Epithelial cell of prostate (primary cell): Measurements from ENCODE around the gene CDKN2AIP.

ENCODE experiments used
- DNase-seq: peaks from one replicate; pipeline ENCODE4 v3.0.0-alpha.2; 2011; ENCODE audit warnings: low read depth, low spot score
- H3K27ac ChIP-seq: fragments of 450-650 bp; 2 replicates; pipeline ENCODE4 v1.5.1; 2017; ENCODE audit warnings: mild to moderate bottlenecking

Gene CDKN2AIP, protein sequence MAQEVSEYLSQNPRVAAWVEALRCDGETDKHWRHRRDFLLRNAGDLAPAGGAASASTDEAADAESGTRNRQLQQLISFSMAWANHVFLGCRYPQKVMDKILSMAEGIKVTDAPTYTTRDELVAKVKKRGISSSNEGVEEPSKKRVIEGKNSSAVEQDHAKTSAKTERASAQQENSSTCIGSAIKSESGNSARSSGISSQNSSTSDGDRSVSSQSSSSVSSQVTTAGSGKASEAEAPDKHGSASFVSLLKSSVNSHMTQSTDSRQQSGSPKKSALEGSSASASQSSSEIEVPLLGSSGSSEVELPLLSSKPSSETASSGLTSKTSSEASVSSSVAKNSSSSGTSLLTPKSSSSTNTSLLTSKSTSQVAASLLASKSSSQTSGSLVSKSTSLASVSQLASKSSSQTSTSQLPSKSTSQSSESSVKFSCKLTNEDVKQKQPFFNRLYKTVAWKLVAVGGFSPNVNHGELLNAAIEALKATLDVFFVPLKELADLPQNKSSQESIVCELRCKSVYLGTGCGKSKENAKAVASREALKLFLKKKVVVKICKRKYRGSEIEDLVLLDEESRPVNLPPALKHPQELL

DNA sequence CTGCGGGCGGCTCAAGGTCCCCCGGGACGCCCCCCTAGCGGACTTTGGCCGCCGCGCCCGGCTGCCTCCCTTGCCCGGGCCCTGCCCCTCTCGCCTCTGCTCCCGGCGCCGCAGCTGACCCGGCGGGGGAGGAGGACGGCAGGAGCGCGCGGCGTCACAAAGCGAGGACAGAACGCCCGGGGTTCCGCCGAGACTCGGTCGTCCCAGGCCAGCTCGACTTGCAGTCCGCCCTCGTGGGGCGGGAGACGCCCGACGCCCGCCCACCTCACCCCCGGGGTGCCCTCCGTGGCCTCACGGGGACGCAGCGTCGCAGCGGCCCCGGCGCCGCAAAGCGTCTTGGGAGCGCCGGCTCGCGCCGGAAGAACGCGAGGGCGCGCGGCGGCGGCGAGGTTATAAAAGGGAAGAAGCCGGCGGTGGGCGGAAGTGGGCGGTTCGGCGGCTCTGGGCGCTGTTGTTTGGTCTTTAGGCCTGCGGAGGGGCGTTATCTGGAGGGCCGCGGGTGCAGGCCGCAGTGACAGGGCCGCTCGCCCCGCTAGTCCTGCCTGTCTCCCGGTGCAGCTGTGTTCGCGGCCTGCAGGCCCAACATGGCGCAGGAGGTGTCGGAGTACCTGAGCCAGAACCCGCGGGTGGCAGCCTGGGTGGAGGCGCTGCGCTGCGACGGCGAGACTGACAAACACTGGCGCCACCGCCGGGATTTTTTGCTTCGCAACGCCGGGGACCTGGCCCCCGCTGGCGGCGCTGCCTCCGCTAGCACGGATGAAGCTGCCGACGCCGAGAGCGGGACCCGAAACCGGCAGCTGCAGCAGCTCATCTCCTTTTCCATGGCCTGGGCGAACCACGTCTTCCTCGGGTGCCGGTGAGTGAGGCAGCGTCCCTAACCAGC is at the start of gene CDKN2AIP:
Gene CDKN2AIP, plus strand, starts transcription at position 423 of the 883 bp plus-strand sequence. Its CDS starts 162 bp downstream, at position 585.
- DNase-seq = peak; percentile 66

DNA sequence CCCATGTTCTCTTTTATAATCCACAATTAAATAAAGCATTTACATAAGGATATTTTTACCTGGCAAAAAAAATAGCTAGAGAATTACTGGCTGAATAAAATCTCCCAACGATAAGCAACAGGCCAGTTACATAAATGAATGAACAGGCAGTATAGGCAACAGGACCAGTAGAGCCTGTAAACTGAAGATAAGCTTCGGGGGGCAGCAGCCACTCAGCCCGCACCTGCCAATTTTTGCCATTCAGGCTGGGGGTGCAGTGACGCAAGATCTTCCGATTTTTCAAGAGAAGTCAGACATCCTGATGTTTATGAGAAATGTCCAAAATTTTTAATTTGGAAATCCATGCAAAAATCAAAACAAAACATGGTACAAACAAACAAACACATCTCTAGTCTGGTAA is 49.0 kb upstream of the CDKN2AIP start:
- no peak for DNase-seq
- H3K27ac ChIP-seq = no peak overlapping the region

More for the DNA sequence above, at the start of gene CDKN2AIP:
- peak within 1 kb of the TSS; percentile 98 for H3K27ac ChIP-seq

DNA sequence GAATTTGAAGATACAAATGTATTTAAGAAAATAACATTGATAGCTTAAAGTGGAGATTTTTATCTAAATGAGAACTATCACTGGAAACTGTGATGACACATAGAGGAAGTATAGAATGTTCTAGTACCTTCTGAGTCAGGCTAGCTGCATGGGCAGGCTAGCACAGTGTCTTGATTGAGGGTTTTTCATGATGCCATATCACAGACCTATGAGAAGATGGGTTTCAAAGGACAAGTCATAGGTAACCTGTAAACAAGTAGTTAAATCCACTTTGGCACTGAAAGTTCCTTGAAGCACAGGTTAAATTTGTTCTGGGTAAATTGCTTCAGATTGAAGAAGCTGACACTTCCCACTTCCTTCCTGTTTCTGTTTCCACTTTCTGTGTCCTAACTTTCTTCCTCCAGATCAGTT is 48.2 kb upstream of the CDKN2AIP start:
- DNase-seq = peak; percentile 29
- H3K27ac ChIP-seq = no peak overlapping the region

DNA sequence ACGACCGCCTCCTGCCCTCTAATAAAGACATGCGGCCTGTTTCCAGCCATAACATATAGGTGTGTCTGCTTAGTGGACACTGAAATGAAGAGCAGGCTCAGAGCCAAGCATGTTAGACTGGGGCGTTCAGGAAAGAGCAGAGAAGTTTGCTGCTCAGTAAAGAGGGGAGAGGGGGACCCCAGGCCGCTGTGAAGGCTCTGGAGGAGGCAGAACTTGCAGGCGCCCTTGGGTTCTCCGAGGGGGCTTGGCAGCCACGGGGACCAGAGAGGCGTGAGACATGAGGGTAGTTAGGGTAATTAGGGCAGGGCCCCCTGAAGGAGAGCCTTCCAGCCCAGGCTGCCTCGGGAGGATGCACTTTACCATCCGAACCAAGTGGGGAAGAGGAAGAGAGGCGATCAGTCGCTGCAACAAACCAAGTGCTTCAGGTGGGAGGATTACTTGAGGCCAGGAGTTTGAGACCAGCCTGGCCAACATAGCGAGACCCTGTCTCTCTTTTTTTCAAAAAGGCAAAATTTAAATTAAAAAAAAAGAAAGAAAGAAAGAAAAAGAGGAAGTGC is 46.6 kb upstream of the CDKN2AIP start:
- no peak for DNase-seq
- no peak overlapping the region for H3K27ac ChIP-seq

DNA sequence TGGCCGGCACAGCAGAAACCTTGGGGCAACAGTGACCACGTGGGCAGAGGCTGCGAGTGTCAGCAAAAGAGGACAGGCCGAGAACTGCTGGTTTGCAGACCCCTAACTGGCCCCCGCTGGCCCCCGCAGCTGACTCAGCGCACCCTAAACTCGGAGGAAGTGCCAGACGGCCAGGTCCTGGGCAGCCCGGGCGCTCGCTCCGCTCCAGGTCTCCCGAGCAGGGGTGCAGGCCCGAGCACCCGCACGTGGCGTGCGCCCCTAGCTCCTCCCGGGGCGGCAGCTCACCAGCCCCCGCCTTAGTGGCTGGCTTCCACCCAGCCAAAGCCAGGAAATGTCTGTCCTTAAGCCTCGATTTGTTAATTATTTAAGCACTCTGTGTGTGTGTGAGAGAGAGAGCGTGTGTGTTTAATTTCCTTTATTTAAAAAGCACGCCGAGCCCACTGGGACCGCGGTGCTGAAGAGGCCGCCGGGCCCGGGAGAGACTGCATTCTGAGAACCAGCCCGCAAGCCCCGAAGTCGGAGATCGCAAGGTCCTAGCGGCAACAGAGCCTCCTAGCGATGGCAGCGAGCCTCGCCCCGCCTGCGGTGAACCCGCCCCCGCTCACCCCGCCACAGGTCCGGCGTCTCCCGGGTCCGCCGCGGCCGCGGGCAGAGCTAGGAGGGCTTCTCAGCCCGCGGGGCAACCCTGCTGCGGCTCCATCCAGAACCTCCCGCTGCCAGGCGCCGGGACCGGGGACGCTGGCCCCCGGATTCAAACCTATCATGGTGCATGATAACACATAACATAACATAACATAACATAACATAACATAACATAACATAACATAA is 45.9 kb upstream of the CDKN2AIP start:
- DNase-seq = no peak
- H3K27ac ChIP-seq = no peak overlapping the region

DNA sequence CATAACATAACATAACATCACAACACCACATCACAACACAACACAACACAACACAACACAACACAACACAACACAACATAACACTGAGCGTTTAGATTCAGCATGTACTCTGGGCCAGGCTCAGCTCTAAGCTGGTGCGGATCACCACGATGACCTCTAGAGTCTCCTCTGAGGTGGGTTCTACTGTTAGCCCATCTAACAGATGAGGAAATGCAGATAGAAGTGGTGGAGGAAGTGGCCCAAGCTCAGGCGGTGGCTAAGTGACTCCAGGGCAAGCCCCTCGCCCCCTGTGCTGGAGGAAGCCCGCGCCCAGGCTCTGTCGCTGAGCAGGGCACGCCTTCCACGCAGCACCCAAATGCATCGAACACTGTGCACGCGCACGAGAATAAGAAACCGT is 45.3 kb upstream of the CDKN2AIP start:
- H3K27ac ChIP-seq = no peak overlapping the region

DNA sequence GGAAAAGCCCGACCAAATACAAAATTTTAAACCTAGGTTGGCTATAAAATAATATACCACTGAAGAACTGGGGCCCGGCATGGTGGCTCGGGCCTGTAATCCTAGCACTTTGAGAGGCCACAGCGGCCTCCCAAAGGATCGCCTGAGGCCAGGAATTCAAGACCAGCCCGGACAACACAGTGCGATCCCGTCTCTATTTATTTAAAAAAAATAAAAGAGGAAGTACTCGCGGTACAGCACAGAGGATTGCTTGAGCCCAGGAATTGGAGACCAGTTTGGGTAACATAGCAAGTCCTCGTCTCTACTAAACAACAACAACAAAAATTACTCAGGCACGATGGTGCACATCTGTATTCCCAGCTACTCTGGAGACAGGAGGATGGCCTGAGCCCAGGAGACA is 44.8 kb upstream of the CDKN2AIP start:
- H3K27ac ChIP-seq = no peak overlapping the region

More for the DNA sequence above, 45.3 kb upstream of the CDKN2AIP start:
- DNase-seq = no peak

DNA sequence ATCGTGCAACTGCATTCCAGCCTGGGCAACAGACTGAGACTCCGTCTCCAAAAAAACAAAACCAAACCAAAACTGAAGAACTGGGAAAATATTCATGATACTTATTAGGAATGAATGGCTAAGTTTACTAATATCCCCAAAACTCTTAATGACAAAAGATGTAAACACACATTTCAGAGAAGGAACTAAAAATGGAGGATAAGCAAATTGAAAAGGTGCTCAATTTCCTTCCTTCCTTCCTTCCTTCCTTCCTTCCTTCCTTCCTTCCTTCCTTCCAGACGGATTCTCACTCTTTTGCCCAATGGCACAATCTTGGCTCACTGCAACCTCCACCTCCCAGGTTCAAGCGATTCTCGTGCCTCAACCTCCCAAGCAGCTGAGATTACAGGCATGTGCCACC is 44.4 kb upstream of the CDKN2AIP start:
- DNase-seq = no peak
- no peak overlapping the region for H3K27ac ChIP-seq

More for the DNA sequence above, 44.8 kb upstream of the CDKN2AIP start:
- DNase-seq = no peak

DNA sequence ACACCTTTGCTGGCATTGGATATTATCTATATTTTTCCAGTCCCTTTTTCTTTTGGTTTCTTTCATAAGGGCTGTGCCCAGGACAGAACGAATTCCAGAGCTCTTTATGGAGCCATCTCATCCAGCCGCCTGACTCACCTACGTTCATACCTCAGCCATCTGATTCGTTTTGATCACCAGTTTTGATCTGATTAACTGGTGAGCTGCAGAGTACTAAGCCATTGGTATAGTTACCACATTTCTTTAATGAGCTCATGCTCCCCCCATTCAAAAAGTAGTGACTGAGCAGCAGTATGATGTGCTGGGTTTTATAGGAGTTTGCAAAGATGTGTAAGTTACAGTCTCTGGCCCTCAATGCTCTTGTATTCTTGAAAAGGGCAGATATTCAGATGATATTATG is 43.0 kb upstream of the CDKN2AIP start:
- DNase-seq = no peak
- no peak overlapping the region for H3K27ac ChIP-seq

DNA sequence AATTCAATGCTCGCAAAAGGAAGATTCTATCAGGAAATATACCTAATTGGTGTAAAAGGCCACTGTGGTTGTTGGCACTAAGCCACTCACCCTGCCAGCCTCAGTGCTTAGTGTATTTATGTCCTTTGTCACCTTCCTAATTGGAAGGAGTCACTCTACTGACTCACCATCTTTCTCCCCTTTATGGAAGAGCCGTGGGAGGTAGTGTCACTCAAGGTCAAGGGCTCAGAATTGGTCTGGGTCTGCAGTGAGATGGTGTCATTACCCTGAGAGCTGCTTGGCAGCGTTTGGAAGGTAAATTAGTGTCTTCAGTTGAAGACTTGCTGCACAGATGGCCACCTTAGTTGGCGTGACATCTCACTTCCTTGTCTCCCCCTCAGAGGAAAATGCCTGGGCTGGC is 41.7 kb upstream of the CDKN2AIP start:
- no peak for DNase-seq
- H3K27ac ChIP-seq = no peak overlapping the region

DNA sequence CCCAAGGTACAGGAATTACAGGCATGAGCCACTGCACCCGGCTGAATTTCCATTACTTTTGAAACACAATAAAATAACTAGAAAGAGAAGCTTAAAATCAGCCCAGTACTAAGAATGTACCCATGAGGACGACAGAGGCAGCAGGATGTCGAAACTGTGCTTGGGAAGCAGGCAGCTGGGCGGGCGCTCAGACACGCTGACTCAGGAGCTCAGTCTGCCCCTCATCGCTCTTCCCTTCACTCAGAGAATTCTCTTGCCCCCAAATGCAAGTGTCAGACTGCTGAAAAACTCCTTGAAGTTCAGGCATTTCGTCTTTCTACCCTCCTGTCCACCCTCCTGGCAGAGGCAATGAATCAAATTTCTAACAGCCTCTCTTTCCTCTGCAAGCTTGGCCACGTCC is 41.0 kb upstream of the CDKN2AIP start:
- no peak overlapping the region for H3K27ac ChIP-seq
- DNase-seq = no peak

DNA sequence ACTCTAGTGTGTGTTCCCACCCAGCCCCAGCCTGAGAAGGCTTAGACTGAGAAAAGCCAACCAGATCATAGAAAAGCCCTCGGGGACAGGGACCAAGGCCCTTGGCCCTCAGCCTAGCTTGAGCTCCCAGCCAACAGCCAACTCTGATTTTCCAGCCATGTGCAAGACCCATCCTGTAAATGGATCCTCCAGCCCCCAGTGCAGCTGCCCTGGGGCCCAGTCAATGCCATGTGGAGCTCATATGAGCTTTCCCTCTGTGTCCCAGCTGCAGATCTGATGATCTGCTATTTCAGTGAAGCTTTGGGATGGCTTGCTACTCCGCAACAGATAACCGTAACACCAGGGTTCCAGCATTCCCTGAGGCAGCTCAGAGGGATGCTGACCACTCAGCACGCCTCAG is 40.5 kb upstream of the CDKN2AIP start:
- no peak overlapping the region for H3K27ac ChIP-seq
- DNase-seq = no peak

DNA sequence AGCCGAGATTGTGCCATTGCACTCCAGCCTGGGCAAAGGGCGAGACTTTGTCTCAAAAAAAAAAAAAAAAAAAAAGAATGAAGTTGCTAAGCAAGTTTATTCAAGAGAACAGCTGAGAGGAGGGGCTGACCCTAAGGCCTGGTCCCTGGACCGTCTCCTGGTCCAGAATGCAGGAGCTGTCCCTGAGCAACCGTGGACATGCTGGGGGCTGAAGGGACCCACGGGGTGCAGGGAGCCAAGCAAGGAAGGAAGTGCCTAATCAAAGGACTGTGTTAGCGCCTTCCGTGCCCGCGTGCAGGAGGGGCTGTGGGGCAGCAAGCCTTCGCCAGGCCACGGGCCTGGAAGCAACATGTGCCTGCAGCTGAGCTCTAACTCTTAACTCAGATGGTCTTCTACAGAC is 39.1 kb upstream of the CDKN2AIP start:
- no peak for DNase-seq
- no peak overlapping the region for H3K27ac ChIP-seq

DNA sequence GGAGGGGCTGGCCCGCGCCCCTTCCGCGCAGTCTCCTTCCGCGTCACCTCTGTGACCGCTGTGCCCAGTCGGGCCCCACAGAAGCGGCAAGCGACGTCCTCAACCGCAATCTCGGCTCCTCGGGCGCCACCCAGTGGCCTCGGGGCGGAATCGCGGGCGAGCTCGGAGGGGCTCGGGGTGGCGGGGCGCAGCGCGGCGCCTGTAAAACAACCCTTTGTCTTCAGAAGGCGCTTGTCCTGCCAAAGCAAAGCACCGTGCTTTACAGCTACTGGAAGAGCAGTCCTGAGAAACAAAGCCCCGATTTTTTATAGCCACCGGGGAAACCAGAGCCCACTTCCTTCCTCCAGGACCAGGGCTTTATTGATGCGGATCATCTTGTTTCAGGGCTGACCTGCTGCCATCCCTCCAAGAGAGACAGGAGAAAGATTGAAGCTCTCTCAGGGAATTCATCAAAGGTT is 37.3 kb upstream of the CDKN2AIP start:
- no peak for DNase-seq

DNA sequence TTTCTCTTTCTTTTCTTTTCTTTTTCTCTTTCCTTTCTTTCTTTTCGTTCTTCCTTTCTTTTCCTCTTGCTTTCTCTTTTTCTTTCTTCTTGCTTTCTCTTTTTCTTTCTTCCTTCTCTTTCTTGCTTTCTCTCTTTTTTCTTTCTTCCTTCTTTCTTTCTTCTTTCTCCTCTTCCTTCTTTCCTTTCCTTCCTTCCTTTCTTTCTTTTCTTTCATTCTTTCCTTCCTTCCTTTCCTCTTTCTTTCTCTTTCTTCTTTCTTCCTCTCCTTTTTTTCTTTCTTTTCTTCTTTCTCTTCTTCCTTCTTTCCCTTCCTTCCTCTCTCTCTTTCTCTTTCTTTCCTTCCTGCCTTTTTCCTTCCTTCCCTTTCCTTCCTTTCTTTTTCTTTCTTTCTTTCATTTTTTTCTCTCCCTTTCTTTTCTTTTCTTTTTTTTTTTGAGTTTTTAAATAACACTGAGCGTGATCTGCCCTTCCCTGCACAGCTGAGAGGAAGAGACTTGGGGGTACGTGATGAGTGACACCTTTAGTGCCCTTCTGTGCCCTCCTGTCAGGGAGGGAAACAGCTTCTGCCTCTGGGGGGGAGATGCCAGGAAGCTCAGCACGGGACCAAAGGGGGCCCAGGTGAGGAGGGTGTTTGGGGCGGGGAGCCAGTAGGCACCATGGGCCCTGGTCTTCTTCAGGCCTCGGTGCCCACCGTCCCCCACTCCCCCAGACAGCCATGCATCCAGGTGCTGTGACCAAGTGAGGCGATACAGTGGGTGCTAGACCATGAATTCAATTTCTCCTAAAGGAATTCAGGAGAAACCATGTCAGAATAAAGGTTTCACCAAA is 36.6 kb upstream of the CDKN2AIP start:
- no peak overlapping the region for H3K27ac ChIP-seq
- DNase-seq = no peak

More for the DNA sequence above, 37.3 kb upstream of the CDKN2AIP start:
- no peak overlapping the region for H3K27ac ChIP-seq

DNA sequence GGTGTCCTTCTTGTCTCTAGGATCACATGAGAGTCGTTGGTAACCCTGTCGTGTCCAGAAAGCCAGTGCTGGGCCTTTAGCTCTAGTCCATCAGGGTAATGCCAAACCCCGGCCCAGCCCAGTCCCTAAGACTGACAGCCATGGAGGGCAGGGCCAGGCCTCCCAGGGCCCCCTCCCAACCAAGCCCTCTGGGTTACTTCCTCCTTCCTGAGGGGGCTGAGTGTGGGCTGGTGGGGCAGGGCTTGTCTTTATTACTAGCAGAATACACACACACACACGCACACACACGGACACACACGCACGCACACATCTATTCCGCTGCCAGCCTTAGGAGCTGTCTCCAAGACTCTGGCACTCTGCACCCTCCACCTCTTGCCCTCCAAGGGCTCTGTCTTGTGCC is 35.6 kb upstream of the CDKN2AIP start:
- no peak overlapping the region for H3K27ac ChIP-seq
- no peak for DNase-seq

DNA sequence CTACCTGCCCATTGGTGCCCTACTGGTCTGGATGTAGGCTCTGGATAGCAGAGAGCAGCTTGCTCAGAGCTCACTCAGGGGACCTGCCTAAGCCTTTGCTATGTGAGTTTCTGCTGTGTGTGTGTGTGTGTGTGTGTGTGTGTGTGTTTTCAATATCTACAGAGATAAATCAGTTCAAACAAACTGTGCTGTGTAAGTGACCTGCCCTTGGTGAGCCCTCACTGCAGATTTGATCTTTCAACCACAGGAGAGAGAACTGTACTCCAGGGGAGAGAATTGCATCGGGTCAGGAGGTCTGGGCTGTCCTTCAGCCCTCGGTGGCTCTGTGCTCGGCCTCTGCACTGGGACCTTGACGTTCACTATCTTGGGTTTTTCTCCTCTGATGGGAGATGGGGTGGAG is 35.0 kb upstream of the CDKN2AIP start:
- no peak for DNase-seq
- H3K27ac ChIP-seq = no peak overlapping the region

DNA sequence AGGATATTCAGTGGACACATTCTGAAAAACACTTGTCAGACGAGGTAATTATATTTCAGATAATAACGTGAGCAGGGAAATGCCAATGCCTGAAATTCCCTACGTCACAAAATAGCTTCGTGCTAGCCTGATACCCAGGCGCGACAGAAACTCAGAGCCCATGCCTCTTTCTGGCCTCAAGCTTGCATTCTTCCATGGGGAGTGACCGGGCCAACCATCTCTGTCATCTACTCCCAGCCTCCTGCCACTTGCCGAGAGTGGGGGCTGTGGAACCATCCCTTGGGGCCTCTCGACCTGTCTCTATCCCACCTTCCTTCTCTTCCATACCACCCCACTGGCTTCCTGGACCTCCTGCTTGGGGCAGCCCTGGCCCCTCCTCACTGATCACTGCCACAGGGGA is 34.5 kb upstream of the CDKN2AIP start:
- no peak for DNase-seq
- H3K27ac ChIP-seq = no peak overlapping the region
